Smooth muscle cell (in vitro differentiated cells): ENCODE data around the gene EFL1. TPM values are rescaled to one million over a fixed set of nuclear protein-coding genes. Genes with fewer than 3 reads are reported as not detected.
A peak's percentile ranks its signal among the peaks of the same experiment; 100 is the strongest.

Experiments used
- DNase-seq: peaks from one replicate; lab custom pipeline; 2025; ENCODE audit not compliant: unreplicated experiment; lab: John Stamatoyannopoulos, UW
- H2AFZ ChIP-seq: fragments of 200-600 bp; sonication (generic); 2 replicates; pipeline ENCODE4 v1.6.0; 2016; ENCODE audit warnings: antibody characterized with exemption, low read depth, mild to moderate bottlenecking
- H3F3A ChIP-seq: fragments of 200-600 bp; sonication (generic); 2 replicates; pipeline ENCODE4 v1.6.0; 2017; ENCODE audit warnings: antibody characterized with exemption, low read depth
- H3K27ac ChIP-seq: fragments of 200-600 bp; sonication (generic); 2 replicates; pipeline ENCODE4 v1.5.1; 2016; ENCODE audit warnings: low read depth, mild to moderate bottlenecking
- H3K27me3 ChIP-seq: fragments of 200-600 bp; sonication (generic); 2 replicates; pipeline ENCODE4 v1.6.1; 2016; ENCODE audit warnings: low read depth, mild to moderate bottlenecking
- H3K36me3 ChIP-seq: fragments of 200-600 bp; sonication (generic); 2 replicates; pipeline ENCODE4 v1.5.1; 2016; ENCODE audit warnings: low read depth
- H3K4me1 ChIP-seq: fragments of 200-600 bp; sonication (generic); 2 replicates; pipeline ENCODE4 v1.5.1; 2016; ENCODE audit warnings: low read depth
- H3K4me2 ChIP-seq: fragments of 200-600 bp; sonication (generic); 2 replicates; pipeline ENCODE4 v1.6.0; 2016; ENCODE audit warnings: mild to moderate bottlenecking
- H3K4me3 ChIP-seq: fragments of 200-600 bp; sonication (generic); 2 replicates; pipeline ENCODE4 v1.5.1; 2016; ENCODE audit warnings: mild to moderate bottlenecking
- H3K79me2 ChIP-seq: fragments of 200-600 bp; sonication (generic); 2 replicates; pipeline ENCODE4 v1.6.0; 2016; ENCODE audit warnings: low read depth, mild to moderate bottlenecking
- H3K9ac ChIP-seq: fragments of 200-600 bp; sonication (generic); 2 replicates; pipeline ENCODE4 v1.6.0; 2016; ENCODE audit warnings: low read depth
- H3K9me3 ChIP-seq: fragments of 200-600 bp; sonication (generic); replicated peaks from 2 replicates; pipeline ENCODE4 v1.5.1; 2016; ENCODE audit warnings: low read depth
- H4K20me1 ChIP-seq: fragments of 200-600 bp; sonication (generic); 2 replicates; pipeline ENCODE4 v1.6.0; 2016; ENCODE audit warnings: low read depth
- CTCF ChIP-seq: fragments of 200-600 bp; sonication (generic); IDR thresholded peaks from 2 replicates; pipeline ENCODE4 v1.5.1; 2017; ENCODE audit warnings: borderline replicate concordance, mild to moderate bottlenecking, antibody characterized with exemption; ENCODE audit not compliant: insufficient read depth, poor library complexity, severe bottlenecking
- WGBS: methylation state at CpG from one replicate; pipeline ENCODE4 v1.1.7; 2016; ENCODE audit warnings: low lambda C conversion rate; 5-methylcytosine and 5-hydroxymethylcytosine counted together
- polyA plus RNA-seq: library from polyadenylated mRNA; unstranded; fragments of >200 nt; fragmentation: Nextera tagmentation; extraction: Ambion mirVana; gene quantifications from 2 replicates; pipeline ENCODE4 v1.2.1, GENCODE V29; 2016
- total RNA-seq: library from RNA; depleted of rRNA; stranded (reverse); fragments of >200 nt; gene quantifications from 2 replicates; pipeline ENCODE4 v1.2.3, GENCODE V29; 2014

Gene EFL1
- total and polyA plus RNA-seq, 2 experiments from 2014 or later = 4.5 to 12.8 TPM

DNA sequence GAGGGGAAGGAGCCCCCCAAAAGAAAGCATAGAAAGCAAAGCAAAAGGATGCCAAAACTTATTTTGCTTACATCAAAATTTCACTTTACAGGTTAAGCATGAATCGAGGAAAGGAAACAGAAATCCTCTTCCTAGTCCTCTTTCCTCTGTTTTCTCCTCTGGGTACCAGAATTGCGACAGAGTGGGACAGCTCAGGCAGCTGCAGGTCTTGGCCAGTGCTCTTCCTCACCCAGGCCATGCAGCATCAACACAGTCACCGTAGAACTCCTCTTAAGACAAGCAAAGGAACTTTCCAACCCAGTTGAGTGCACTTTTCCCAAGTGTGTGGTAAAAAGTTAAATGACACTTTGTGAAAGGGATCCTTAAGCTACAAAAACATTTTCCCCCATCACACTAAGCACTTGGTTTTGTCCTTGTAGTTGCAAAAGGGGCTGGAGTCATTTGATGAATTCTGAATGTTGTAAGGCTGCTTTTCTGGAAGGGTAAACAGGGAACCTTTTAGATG is 170.8 kb downstream of the EFL1 start:
- H3F3A ChIP-seq = no peaks in the 10 kb centered on the region
- H3K27ac ChIP-seq = no peak overlapping the region
- no peaks in the 10 kb centered on the region for H3K79me2 ChIP-seq
- 93% methylated on average over 3 of the region's 3 CpGs for WGBS
- TF ChIP-seq CTCF = no peak
- no peak overlapping the region for H3K4me2 ChIP-seq
- no peaks in the 10 kb centered on the region for H3K36me3 ChIP-seq
- no peak overlapping the region for H3K4me3 ChIP-seq
- no peaks in the 10 kb centered on the region for H3K9me3 ChIP-seq
- H3K4me1 ChIP-seq = no peaks in the 10 kb centered on the region
- no peaks in the 10 kb centered on the region for H4K20me1 ChIP-seq
- no peaks in the 10 kb centered on the region for H3K27me3 ChIP-seq
- H3K9ac ChIP-seq = no peak overlapping the region
- no peak overlapping the region for H2AFZ ChIP-seq
- DNase-seq = no peak

DNA sequence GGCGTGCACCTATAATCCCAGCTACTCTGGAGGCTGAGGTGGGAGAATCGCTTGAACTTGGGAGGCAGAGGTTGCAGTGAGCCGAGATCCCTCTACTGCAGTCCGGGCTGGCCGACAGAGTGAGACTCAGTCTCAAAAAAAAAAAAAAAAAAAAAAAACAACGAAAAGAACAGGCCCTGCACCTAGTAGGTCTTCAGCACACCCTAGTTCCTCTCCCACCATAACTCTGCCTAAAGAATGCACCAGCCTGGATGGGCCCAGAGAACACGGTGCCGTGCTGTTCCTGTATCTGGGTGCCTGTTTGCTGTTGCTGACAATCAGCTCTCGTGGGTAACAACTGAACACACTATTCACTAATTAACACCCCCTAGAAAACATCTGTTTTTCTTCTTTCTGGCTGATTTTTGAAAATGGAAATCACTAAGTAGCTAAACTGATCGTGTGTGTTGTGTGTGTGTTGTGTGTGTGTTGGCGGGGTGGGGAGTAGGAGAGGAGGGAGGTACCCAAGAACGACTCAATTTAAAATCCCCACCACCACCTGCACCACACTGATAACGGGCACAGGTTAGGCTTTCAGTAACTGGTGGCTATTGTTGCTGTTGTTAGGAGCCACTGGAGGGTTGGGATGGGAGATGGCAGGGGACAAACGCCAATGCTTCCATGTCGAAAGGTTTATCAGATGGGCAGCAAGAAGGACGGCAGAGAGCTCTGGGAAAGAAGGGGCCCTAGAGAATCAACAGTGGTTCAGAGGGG is 176.1 kb downstream of the EFL1 start:
- Histone ChIP-seq H3K9me3 (no peaks in the 10 kb centered on the region), H3F3A (no peaks in the 10 kb centered on the region), H3K4me1 (no peaks in the 10 kb centered on the region), H4K20me1 (no peaks in the 10 kb centered on the region), H3K79me2 (no peaks in the 10 kb centered on the region), H3K27me3 (no peaks in the 10 kb centered on the region), H3K4me3 (no peak overlapping the region), H3K4me2 (no peak overlapping the region), H3K27ac (no peak overlapping the region), H3K36me3 (no peaks in the 10 kb centered on the region), H3K9ac (no peak overlapping the region), H2AFZ (no peak overlapping the region)
- WGBS = 92% methylated on average over 15 of the region's 16 CpGs
- no peak for DNase-seq
- TF ChIP-seq CTCF = no peak

- DNase-seq = peak; percentile 28
- Histone ChIP-seq H3K79me2 (no peaks in the 10 kb centered on the region), H3K9ac (peak overlapping the region; percentile 75), H3K9me3 (no peaks in the 10 kb centered on the region), H3K4me1 (no peaks in the 10 kb centered on the region), H2AFZ (peak overlapping the region; percentile 87), H3K27ac (peak overlapping the region; percentile 97), H3K4me3 (no peak overlapping the region), H3K36me3 (no peaks in the 10 kb centered on the region), H3F3A (no peaks in the 10 kb centered on the region), H3K27me3 (no peaks in the 10 kb centered on the region), H4K20me1 (no peaks in the 10 kb centered on the region), H3K4me2 (peak overlapping the region; percentile 55)
- 37% methylated on average over 14 of the region's 14 CpGs for WGBS
- peak; percentile 46 for TF ChIP-seq CTCF
Observed at GRCh38 chr15:82081914-82082762, 180.4 kb downstream of the EFL1 start.
